22Rv1 (cell line): ENCODE data around the gene SCEL.

Experiments used
- ZFX ChIP-seq: fragments of 450-650 bp; IDR thresholded peaks from 2 replicates; pipeline ENCODE4 v1.6.1; 2017; ENCODE audit warnings: antibody characterized with exemption, borderline replicate concordance
- TF ChIP-seq, protein P1 (sequence below): fragments of 450-650 bp; IDR thresholded peaks from 2 replicates; pipeline ENCODE4 v1.5.1; 2017; ENCODE audit warnings: mild to moderate bottlenecking

DNA sequence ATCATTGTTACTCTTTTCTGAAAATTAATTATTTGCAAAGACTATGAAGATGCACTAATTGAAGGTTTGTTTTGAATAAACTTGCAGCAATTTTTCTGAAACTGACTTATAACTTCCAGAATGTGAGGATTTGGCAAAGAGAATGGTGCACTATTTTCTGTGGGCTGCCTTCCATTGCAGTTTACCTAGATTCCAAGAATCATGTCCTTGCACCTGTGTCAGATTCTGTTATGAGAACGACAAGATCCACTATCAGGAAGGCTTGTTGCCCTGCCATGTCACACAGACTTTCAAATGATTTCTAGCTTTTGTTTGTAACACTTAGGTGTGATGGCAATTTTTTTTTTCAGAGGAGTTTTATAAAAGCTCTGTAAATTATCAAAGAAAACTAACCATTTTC is 156.4 kb downstream of the SCEL start:
- TF ChIP-seq, protein P1, sequence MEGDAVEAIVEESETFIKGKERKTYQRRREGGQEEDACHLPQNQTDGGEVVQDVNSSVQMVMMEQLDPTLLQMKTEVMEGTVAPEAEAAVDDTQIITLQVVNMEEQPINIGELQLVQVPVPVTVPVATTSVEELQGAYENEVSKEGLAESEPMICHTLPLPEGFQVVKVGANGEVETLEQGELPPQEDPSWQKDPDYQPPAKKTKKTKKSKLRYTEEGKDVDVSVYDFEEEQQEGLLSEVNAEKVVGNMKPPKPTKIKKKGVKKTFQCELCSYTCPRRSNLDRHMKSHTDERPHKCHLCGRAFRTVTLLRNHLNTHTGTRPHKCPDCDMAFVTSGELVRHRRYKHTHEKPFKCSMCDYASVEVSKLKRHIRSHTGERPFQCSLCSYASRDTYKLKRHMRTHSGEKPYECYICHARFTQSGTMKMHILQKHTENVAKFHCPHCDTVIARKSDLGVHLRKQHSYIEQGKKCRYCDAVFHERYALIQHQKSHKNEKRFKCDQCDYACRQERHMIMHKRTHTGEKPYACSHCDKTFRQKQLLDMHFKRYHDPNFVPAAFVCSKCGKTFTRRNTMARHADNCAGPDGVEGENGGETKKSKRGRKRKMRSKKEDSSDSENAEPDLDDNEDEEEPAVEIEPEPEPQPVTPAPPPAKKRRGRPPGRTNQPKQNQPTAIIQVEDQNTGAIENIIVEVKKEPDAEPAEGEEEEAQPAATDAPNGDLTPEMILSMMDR, result no peak
- no peak for TF ChIP-seq ZFX
